GM18505 (cell line): ENCODE data around the gene TBC1D20.
"Not testable (repeated sequence)": the region's sequence is repeated elsewhere in the genome, so short reads cannot be mapped to it uniquely, and the experiment has no call there.

Experiments used
- ATAC-seq: cut with Tn5 transposase; IDR thresholded peaks from one replicate; pipeline ENCODE4 v1.9.1; 2021; ENCODE audit not compliant: unreplicated experiment
- POLR2A ChIP-seq: IDR thresholded peaks from 4 replicates; pipeline ENCODE4 v1.6.1; 2011; ENCODE audit warnings: borderline replicate concordance; ENCODE audit not compliant: insufficient read depth, insufficient read length; ENCODE audit errors: extremely low read depth

The TBC1D20 gene

GRCh38 chr20:481167-481566 lies 18.8 kb upstream of the TBC1D20 start:
- no peak for ATAC-seq
- no peak for TF ChIP-seq POLR2A

- no peak for ATAC-seq
- no peak for TF ChIP-seq POLR2A
Observed at GRCh38 chr20:480044-480443, 17.7 kb upstream of the TBC1D20 start.

GRCh38 chr20:479487-479886 lies 17.2 kb upstream of the TBC1D20 start:
- ATAC-seq = no peak
- TF ChIP-seq POLR2A = no peak

- no peak for ATAC-seq
Observed at GRCh38 chr20:478949-479429, 16.7 kb upstream of the TBC1D20 start.

GRCh38 chr20:478010-478948 lies 15.9 kb upstream of the TBC1D20 start:
- ATAC-seq = no peak
- TF ChIP-seq POLR2A = no peak

More at GRCh38 chr20:478949-479429, 16.7 kb upstream of the TBC1D20 start:
- no peak for TF ChIP-seq POLR2A

GRCh38 chr20:476561-477249 lies 14.4 kb upstream of the TBC1D20 start:
- not testable (repeated sequence) for ATAC-seq

- TF ChIP-seq POLR2A = no peak
- ATAC-seq = no peak
Observed at GRCh38 chr20:475463-476357, 13.4 kb upstream of the TBC1D20 start.

DNA sequence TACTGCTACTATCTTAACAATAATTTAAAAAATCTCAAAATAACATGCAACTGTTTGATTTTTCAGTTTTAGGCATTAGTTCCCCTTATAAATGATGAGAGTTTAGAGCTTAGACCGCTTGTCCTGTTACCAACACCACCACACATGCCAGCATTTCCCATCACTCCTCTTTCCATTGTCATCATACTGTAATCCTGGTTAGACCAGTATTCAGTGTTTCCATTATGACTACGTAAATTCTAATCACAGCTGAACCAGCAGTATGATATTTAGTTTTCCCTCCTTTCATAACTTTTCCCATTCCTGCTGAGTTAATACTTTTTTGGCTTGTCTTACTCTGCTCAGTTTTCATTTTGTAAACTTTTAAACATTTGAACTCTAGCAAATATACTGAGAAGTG lies 12.2 kb upstream of the TBC1D20 start:
- TF ChIP-seq POLR2A = no peak

DNA sequence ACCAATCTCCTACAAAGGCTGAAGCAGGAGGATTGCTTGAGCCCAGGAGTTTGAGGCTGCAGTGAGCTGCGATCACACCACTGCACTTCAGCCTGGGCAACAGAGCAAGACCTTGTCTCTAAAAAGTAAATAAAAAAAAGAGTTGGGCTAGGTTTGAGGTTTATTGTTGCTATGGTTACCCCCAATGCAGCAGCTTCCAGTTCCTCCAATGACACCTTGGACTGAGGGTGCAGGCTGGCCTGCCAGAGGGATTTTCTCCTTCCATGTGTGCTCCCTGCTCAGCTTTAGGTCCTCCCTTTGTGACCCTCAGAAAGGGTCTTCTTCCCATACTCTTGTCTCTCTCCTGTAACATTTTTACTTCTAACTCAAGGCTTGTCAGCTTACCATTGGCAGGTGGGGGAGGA lies 10.6 kb upstream of the TBC1D20 start:
- ATAC-seq = no peak

More for the DNA sequence above, 12.2 kb upstream of the TBC1D20 start:
- ATAC-seq = no peak

DNA sequence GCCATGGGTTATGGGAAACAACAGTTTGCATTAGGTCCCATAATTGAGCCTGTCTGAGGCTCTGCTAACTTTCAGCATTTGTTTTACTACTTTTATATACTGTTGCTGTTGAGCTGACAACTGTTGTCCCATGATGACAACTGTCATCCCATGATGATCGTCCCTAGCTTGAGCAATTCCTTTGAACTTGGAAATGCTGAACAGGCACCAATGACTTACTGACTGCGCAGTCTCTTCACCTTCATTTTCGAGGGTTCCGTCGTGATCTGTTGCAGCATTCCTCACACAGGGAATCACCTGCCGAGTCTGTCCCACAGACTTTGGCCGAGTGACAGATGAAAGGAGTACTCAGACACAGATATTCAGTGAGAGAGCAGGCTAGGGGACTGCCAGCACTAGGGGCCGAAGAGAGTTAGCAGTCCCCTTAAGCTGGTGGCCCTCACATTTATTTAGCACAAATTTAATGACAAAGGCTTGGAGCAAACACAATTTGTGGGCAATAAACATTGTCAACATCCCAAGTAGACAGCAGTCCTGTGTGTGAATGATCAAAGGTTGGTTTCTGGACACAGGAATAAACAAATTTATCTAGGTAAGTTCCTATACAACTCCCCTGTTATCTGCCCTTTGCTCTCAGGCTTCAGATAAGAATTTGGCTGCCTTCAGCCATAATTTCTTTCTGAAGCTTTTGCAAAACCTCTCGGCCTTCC lies 10.0 kb upstream of the TBC1D20 start:
- no peak for ATAC-seq
- no peak for TF ChIP-seq POLR2A

More for the DNA sequence above, 10.6 kb upstream of the TBC1D20 start:
- TF ChIP-seq POLR2A = no peak

- no peak for ATAC-seq
- no peak for TF ChIP-seq POLR2A
Observed at GRCh38 chr20:469746-470490, 7.6 kb upstream of the TBC1D20 start.

DNA sequence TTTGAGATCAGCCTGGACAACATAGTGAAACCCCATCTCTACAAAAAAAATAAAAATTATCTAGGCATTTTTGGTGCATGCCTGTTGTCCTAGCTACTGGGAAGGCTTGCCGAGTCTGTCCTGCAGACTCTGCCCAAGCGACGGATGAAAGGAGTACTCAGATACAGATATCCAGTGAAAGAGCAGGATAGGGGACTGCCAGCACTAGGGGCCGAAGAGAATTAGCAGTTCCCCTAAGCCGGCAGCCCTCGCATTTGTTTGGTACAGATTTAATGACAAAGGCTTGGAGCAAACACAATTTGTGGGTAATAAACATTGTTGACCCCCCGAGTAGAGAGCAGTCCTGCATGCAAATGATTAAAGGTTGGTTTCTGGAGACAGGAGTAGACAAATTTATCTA lies 5.4 kb upstream of the TBC1D20 start:
- TF ChIP-seq POLR2A = no peak
- no peak for ATAC-seq
